HL-60 (cell line): Measurements from ENCODE around the gene FGF18.

Experiments used
- DNase-seq, 2 experiments: peaks; one replicate each; pipeline ENCODE4 v3.0.0-alpha.2; 2010 to 2020; ENCODE audit warnings: low read depth in 1 of 2, low spot score in 1 of 2
- H3K27ac ChIP-seq: fragments of 250-450 bp; sonication (Bioruptor Pico); replicated peaks from 2 replicates; pipeline ENCODE4 v1.5.1; 2020; ENCODE audit warnings: mild to moderate bottlenecking, moderate library complexity
- H3K27me3 ChIP-seq: fragments of 250-450 bp; sonication (Bioruptor Pico); 2 replicates; pipeline ENCODE4 v1.5.1; 2021; ENCODE audit warnings: mild to moderate bottlenecking, moderate library complexity; ENCODE audit not compliant: insufficient read depth, poor library complexity, severe bottlenecking
- H3K4me3 ChIP-seq: replicated peaks from 2 replicates; pipeline ENCODE4 v1.5.1; 2011; ENCODE audit warnings: mild to moderate bottlenecking, control low read depth, low read length; ENCODE audit not compliant: insufficient read depth
- GABPA ChIP-seq: IDR thresholded peaks from 2 replicates; pipeline ENCODE4 v1.6.1; 2012; ENCODE audit warnings: low read depth
- POLR2AphosphoS5 ChIP-seq: IDR thresholded peaks from 2 replicates; pipeline ENCODE4 v1.6.1; 2012; ENCODE audit warnings: low read depth
- SPI1 ChIP-seq: IDR thresholded peaks from 2 replicates; pipeline ENCODE4 v1.6.1; 2012; ENCODE audit warnings: low read depth, mild to moderate bottlenecking, borderline replicate concordance
- TF ChIP-seq, protein P1 (sequence below): IDR thresholded peaks from 2 replicates; pipeline ENCODE4 v1.6.1; 2012; ENCODE audit warnings: low read depth; ENCODE audit not compliant: insufficient replicate concordance
- TF ChIP-seq, protein P2 (sequence below): IDR thresholded peaks from one replicate; pipeline ENCODE4 v1.5.1; 2011; ENCODE audit warnings: low read length, control low read depth, inconsistent platforms; ENCODE audit not compliant: insufficient read depth

FGF18 gene

DNA sequence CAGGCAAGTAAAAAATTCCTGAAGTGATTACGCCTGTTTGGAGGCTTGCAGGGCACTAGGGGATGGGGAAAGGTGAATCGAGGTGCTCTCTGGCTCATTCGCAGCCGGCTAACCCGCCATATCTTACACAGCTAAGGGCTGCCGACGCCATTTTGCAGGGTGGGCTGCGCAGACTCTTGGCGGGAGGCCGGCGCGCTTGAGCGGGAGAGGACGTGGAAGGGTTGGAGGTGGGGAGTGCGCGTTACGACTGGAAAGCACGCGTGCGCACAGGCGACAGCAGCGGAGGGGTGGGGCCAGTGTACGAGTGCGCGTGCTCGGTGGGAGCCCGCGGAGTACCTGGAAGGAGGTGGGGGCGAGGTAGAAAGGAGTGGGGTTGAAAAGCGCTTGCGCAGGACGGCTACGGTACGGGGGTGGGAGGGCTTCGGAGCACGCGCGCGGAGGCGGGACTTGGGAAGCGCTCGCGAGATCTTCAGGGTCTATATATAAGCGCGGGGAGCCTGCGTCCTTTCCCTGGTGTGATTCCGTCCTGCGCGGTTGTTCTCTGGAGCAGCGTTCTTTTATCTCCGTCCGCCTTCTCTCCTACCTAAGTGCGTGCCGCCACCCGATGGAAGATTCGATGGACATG, 32.0 kb upstream of the FGF18 start, which contains the start of gene NPM1:
Gene NPM1 (plus strand): TSS at position 505 of the 625 bp plus-strand sequence. CDS start 100 bp downstream, at position 605.
- Histone ChIP-seq H3K4me3 (peak within 1 kb of the TSS; percentile 59), H3K27ac (peak within 1 kb of the TSS; percentile 92), H3K27me3 (no peaks in the 10 kb centered on the region)
- DNase-seq = peak; percentile 98 to 99
- TF ChIP-seq GABPA = no peak
- peak; percentile 95 for TF ChIP-seq POLR2AphosphoS5
- TF ChIP-seq, protein P1, sequence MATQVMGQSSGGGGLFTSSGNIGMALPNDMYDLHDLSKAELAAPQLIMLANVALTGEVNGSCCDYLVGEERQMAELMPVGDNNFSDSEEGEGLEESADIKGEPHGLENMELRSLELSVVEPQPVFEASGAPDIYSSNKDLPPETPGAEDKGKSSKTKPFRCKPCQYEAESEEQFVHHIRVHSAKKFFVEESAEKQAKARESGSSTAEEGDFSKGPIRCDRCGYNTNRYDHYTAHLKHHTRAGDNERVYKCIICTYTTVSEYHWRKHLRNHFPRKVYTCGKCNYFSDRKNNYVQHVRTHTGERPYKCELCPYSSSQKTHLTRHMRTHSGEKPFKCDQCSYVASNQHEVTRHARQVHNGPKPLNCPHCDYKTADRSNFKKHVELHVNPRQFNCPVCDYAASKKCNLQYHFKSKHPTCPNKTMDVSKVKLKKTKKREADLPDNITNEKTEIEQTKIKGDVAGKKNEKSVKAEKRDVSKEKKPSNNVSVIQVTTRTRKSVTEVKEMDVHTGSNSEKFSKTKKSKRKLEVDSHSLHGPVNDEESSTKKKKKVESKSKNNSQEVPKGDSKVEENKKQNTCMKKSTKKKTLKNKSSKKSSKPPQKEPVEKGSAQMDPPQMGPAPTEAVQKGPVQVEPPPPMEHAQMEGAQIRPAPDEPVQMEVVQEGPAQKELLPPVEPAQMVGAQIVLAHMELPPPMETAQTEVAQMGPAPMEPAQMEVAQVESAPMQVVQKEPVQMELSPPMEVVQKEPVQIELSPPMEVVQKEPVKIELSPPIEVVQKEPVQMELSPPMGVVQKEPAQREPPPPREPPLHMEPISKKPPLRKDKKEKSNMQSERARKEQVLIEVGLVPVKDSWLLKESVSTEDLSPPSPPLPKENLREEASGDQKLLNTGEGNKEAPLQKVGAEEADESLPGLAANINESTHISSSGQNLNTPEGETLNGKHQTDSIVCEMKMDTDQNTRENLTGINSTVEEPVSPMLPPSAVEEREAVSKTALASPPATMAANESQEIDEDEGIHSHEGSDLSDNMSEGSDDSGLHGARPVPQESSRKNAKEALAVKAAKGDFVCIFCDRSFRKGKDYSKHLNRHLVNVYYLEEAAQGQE = peak; percentile 69

DNA sequence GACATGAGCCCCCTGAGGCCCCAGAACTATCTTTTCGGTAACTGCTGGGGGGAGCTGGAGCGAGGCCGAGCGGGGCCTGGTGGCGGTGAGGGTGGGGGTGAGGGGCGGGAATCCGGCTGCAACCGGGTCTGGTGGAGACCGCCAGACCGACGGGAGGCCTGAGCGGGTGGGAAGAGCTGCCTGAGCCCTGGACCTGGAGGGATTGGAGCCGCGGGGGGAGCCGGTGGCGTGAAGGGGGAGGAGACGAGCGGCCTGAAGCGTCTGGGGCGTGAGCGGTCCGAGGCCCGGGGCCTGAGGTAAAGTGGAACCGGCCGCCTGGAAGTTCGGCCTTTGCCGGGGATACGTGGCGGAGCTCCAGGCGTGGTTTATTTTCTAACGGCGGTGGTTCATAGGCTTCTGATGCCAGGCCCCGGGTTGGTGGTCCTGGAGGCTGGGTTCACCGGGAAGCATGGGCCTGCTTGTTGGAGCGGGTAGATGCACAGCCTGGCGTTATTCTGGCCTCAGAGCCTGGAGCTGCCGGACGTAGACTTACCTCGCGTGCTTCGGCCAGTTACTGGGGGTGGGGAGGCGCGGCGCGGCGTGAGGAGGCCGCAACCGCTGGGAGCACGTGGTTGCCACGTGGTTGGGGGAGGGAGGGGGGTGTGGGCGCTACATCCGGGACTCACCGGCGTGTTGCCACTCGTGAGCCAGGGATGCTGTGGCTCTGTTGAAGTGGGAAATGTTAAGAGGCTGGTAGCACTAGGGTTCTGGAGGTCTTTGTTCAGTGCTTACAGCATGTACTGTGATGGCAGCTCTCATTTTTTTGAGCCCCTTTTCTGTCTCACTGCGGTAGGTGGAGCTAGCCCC, 31.3 kb upstream of the FGF18 start:
- DNase-seq = peak; percentile 81 to 82
- Histone ChIP-seq H3K4me3 (peak overlapping the region; percentile 59), H3K27ac (peak overlapping the region; percentile 92), H3K27me3 (no peaks in the 10 kb centered on the region)
- TF ChIP-seq, protein P1 = peak; percentile 67
- peak; percentile 83 for TF ChIP-seq POLR2AphosphoS5
- TF ChIP-seq GABPA = no peak

DNA sequence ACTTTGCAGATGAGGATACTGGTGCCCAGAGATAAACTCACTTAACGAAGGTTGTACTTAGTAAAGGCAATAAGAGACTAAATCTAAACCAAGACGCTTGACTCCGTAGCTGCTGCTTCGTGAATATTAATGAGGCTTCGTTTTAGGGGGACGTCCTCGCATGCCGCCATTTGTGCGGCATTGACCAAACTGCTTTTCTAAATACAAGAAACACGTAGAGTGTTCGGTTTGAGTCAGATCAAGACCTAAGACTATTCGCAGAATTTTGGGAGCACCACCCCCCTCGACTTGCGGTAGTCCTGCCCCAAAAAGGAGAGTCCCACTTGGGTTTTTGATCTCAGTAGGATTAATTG, 30.7 kb upstream of the FGF18 start:
- Histone ChIP-seq H3K27me3 (no peaks in the 10 kb centered on the region), H3K4me3 (peak overlapping the region; percentile 59), H3K27ac (peak overlapping the region; percentile 92)
- no peak for DNase-seq
- TF ChIP-seq POLR2AphosphoS5 (0 out of 2 replicates have a peak, but pooled peaks have one; percentile 8), GABPA (no peak)

DNA sequence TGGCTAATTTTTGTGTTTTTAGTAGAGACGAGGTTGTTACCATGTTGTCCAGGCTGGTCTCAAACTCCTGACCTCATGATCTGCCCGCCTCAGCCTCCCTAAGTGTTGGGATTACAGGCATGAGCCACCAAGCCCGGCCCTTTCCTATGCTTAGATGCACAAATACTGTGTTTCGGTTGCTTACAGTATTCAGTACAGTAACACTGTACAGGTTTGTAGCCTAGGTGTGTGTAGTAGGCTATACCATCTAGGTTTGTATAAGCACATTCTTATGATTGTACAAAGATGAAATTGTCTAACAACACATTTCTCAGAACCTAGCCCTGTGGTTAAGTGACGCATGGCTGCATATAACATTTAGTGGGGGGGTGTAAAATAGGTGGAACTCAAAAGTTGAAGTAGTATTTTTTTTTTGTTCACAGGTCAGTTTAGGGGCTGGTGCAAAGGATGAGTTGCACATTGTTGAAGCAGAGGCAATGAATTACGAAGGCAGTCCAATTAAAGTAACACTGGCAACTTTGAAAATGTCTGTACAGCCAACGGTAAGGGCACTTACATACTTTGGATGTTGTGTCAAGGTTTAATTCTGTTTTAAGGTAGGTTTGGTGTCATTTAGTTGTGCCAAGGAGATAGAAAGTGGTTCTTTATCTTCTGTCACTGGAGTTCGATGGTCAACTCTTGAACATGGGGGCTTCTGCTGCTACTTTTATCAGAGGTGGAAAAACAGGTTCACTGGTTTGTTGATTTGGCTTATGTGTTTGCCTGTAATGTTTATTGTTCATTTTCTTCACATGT, 28.4 kb upstream of the FGF18 start:
- H3K27me3 ChIP-seq = no peaks in the 10 kb centered on the region
- no peak for DNase-seq
- TF ChIP-seq, protein P2, sequence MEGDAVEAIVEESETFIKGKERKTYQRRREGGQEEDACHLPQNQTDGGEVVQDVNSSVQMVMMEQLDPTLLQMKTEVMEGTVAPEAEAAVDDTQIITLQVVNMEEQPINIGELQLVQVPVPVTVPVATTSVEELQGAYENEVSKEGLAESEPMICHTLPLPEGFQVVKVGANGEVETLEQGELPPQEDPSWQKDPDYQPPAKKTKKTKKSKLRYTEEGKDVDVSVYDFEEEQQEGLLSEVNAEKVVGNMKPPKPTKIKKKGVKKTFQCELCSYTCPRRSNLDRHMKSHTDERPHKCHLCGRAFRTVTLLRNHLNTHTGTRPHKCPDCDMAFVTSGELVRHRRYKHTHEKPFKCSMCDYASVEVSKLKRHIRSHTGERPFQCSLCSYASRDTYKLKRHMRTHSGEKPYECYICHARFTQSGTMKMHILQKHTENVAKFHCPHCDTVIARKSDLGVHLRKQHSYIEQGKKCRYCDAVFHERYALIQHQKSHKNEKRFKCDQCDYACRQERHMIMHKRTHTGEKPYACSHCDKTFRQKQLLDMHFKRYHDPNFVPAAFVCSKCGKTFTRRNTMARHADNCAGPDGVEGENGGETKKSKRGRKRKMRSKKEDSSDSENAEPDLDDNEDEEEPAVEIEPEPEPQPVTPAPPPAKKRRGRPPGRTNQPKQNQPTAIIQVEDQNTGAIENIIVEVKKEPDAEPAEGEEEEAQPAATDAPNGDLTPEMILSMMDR = no peak
- TF ChIP-seq POLR2AphosphoS5 = peak; percentile 43; the same call in 1 of the 2 replicates
- no peak overlapping the region for H3K27ac ChIP-seq
- peak overlapping the region; percentile 59 for H3K4me3 ChIP-seq

DNA sequence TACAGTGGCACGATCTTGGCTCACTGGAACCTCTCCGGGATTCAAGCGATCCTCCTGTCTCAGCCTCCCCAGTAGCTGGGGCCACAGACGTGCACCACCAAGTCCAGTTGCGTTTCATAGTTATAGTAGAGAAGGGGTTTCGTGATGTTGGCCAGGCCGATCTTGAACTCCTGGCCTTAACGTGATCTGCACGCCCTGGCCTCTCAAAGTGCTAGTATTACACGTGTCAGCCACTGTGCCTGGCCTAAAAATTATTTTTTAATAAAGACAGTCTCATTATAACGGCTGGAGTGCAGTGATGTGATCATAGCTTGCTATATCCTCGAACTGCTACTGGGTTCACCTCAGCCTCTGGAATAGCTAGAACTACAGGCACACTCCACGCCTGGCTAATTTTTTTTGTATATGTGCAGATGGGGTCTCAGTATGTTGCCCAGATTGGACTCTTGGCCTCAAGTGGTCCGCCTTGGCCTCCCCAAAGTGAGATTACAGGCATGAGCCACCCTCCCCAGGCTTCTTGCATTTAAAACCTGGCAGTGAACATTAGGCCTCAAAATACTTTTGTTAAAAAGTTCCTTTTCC, 27.4 kb upstream of the FGF18 start:
- no peak overlapping the region for H3K27ac ChIP-seq
- H3K4me3 ChIP-seq = peak overlapping the region; percentile 7; the same call in 1 of the 2 replicates

More for the DNA sequence above, 27.4 kb upstream of the FGF18 start:
- TF ChIP-seq, protein P2 = no peak
- TF ChIP-seq SPI1 = no peak
- no peak for TF ChIP-seq GABPA
- TF ChIP-seq POLR2AphosphoS5 = no peak; the same call in 1 of the 2 replicates
- TF ChIP-seq, protein P1 = no peak
- H3K27me3 ChIP-seq = no peaks in the 10 kb centered on the region
- peak in 1 of 2 experiments; percentile 50 for DNase-seq
